Brain microvascular endothelial cell (primary cell): ENCODE measurements around the gene PLB1.
A peak's percentile ranks its signal among the peaks of the same experiment; 100 is the strongest.

Experiments used
- DNase-seq: peaks from one replicate; pipeline ENCODE4 v3.0.0-alpha.2; 2020
- H3K27ac ChIP-seq: fragments of 250-450 bp; sonication (Bioruptor Pico); 2 replicates; pipeline ENCODE4 v1.5.1; 2020; ENCODE audit warnings: mild to moderate bottlenecking, moderate library complexity
- H3K27me3 ChIP-seq: fragments of 250-450 bp; sonication (Bioruptor Pico); replicated peaks from 2 replicates; pipeline ENCODE4 v1.5.1; 2020; ENCODE audit warnings: mild to moderate bottlenecking
- H3K36me3 ChIP-seq: fragments of 250-450 bp; sonication (Bioruptor Pico); replicated peaks from 2 replicates; pipeline ENCODE4 v1.5.1; 2020; ENCODE audit warnings: mild to moderate bottlenecking
- H3K4me3 ChIP-seq: 2 replicates; pipeline ENCODE4 v1.5.1; 2011; ENCODE audit warnings: low read depth, mild to moderate bottlenecking, control low read depth, low read length, moderate library complexity
- in situ Hi-C: cut with HindIII; loops from 2 replicates; pipeline ENCODE4 v1.10.0; 2017; ENCODE audit warnings: low sequenced_read_pairs, low pct_ligation_motif_present
- TF ChIP-seq, protein P1 (sequence below): IDR thresholded peaks from 2 replicates; pipeline ENCODE4 v1.5.1; 2011; ENCODE audit warnings: low read depth, mild to moderate bottlenecking, moderate library complexity, low read length, control low read depth, inconsistent platforms; ENCODE audit errors: missing control alignments

PLB1 gene

GRCh38 chr2:28565033-28565432 is 69.2 kb downstream of the PLB1 start:
- no peak overlapping the region for H3K27ac ChIP-seq
- no peak for DNase-seq

DNA sequence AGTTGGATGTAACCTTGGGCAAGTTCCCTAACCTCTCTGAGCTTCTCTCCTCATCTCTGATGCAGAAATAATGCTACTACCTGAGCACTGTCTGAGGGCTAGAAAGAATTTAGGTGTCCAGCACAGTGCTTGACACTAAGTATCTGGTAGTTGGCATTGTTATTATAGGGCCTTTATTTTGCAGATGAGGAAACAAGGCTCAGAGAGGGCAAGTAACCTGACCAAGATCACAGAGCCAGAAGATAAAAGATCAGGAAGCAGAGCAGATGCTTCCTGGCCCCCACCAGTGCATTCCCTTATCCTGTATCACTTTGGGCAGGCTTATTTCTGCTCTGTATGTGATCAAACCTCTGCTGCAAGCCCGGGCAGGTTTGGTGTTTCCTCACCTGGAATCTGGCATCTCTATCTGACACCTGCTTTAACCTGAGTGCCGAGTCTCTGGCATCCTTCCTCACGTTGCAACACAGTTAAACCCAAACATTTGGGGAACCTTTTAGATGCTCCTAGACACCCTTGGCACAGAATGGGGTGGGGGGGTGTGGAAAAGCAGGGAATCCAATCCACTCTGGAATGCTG is 69.9 kb downstream of the PLB1 start:
- Histone ChIP-seq H3K27ac (no peak overlapping the region), H3K36me3 (no peaks in the 10 kb centered on the region), H3K27me3 (no peaks in the 10 kb centered on the region), H3K4me3 (no peak overlapping the region)
- TF ChIP-seq, protein P1, sequence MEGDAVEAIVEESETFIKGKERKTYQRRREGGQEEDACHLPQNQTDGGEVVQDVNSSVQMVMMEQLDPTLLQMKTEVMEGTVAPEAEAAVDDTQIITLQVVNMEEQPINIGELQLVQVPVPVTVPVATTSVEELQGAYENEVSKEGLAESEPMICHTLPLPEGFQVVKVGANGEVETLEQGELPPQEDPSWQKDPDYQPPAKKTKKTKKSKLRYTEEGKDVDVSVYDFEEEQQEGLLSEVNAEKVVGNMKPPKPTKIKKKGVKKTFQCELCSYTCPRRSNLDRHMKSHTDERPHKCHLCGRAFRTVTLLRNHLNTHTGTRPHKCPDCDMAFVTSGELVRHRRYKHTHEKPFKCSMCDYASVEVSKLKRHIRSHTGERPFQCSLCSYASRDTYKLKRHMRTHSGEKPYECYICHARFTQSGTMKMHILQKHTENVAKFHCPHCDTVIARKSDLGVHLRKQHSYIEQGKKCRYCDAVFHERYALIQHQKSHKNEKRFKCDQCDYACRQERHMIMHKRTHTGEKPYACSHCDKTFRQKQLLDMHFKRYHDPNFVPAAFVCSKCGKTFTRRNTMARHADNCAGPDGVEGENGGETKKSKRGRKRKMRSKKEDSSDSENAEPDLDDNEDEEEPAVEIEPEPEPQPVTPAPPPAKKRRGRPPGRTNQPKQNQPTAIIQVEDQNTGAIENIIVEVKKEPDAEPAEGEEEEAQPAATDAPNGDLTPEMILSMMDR, result no peak
- in situ Hi-C loops, result no loop called here
- DNase-seq, result no peak

More at GRCh38 chr2:28565033-28565432, 69.2 kb downstream of the PLB1 start:
- in situ Hi-C loops, result no loop called here
- Histone ChIP-seq H3K36me3 (no peaks in the 10 kb centered on the region), H3K27me3 (no peaks in the 10 kb centered on the region), H3K4me3 (no peak overlapping the region)
- TF ChIP-seq, protein P1, result no peak

DNA sequence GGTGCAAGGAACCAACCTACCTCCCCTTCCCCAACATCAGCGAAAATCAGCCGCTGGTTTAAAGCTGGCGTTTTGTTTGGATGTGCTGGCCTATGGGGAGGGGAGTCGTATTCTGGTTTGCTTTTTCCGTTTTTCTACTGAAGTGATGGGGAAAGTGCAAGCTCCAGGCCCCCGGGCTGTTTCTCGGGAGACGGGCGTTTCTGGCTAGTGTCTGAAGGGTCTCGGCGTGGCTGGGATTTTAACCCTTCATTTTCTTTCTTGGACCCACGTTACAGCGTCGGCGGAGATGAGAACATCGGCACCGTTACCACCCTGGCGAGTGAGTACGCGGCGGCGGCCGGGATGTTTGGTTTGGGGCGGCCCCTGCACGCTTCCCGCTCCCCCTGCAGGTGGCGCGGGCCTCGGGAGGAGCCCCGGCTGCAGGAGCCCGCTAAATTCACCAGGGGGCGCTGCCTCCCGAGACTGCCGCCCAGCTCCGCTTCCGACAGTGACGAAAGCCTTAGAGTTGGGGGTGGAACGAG is 70.7 kb downstream of the PLB1 start:
- Histone ChIP-seq H3K27me3 (no peaks in the 10 kb centered on the region), H3K27ac (no peak overlapping the region)
- TF ChIP-seq, protein P1, result peak; percentile 96

DNA sequence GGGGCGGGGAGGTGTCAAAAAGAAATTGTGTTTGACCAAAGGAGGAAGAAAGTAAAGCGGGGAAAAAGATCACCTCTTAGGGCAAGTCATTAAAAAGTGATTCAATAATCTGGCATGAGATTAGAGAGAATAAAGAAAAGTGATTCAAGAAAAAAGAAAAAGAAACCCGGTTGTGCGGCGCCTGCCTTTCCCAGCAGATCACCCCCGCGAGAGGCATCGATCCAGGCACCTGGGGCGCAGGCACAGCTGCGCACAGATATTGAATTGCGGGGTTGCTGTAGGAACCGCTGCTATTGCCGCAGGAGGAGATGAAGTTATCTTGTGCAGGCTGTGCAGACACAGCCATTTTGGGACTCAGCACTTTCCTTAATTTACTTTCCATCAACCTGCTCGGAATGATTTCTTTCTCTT is 71.2 kb downstream of the PLB1 start:
- in situ Hi-C loops, result no loop called here
- H3K27ac ChIP-seq, result peak overlapping the region; percentile 47

More for the DNA sequence above, 70.7 kb downstream of the PLB1 start:
- peak overlapping the region; percentile 59 for H3K4me3 ChIP-seq
- DNase-seq, result peak; percentile 65
- no peaks in the 10 kb centered on the region for H3K36me3 ChIP-seq
- in situ Hi-C loops, result no loop called here

DNA sequence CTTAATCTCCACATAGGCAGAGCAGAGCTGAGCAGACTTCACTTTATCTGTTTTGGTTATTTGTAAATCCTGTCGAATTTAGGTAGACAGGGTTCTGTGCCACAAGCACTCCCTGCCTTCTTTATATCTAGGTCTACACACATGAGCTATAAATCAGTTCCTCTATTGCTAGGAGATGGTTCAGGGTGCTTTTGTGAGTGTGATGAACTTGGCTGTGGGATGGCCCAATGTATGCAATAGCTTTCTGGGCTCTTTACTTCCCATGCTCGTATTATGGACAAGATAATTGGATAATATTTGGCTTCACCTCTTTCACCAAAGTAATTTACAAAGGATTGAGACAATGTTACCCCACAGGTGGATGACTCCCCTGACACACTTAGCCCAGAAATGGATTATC is 72.2 kb downstream of the PLB1 start:
- Histone ChIP-seq H3K27me3 (no peaks in the 10 kb centered on the region), H3K27ac (no peak overlapping the region), H3K4me3 (no peak overlapping the region), H3K36me3 (no peaks in the 10 kb centered on the region)
- in situ Hi-C loops, result no loop called here
- TF ChIP-seq, protein P1, result no peak
- no peak for DNase-seq

More for the DNA sequence above, 71.2 kb downstream of the PLB1 start:
- Histone ChIP-seq H3K4me3 (peak overlapping the region; percentile 59), H3K36me3 (no peaks in the 10 kb centered on the region), H3K27me3 (no peaks in the 10 kb centered on the region)
- no peak for DNase-seq
- TF ChIP-seq, protein P1, result no peak

GRCh38 chr2:28568533-28568932 is 72.7 kb downstream of the PLB1 start:
- in situ Hi-C loops, result no loop called here
- H3K27me3 ChIP-seq, result no peaks in the 10 kb centered on the region
- TF ChIP-seq, protein P1, result no peak
- no peak overlapping the region for H3K4me3 ChIP-seq
- no peaks in the 10 kb centered on the region for H3K36me3 ChIP-seq
- no peak overlapping the region for H3K27ac ChIP-seq
- DNase-seq, result no peak
